HG03469 (cell line): ENCODE data around the gene CCDC116.
"Not testable (repeated sequence)": the region's sequence is repeated elsewhere in the genome, so short reads cannot be mapped to it uniquely, and the experiment has no call there.

Experiments
- ATAC-seq: cut with Tn5 transposase; IDR thresholded peaks from one replicate; pipeline ENCODE4 v1.9.1; 2021; ENCODE audit warnings: mild to moderate bottlenecking, moderate library complexity, moderate number of reproducible peaks; ENCODE audit not compliant: unreplicated experiment

The CCDC116 gene

GRCh38 chr22:21632237-21632895 lies at the start of gene CCDC116:
TSS of gene CCDC116 (plus strand) at chr22:21632760. CDS start at chr22:21633182, 422 bp downstream.
- ATAC-seq = no peak

DNA sequence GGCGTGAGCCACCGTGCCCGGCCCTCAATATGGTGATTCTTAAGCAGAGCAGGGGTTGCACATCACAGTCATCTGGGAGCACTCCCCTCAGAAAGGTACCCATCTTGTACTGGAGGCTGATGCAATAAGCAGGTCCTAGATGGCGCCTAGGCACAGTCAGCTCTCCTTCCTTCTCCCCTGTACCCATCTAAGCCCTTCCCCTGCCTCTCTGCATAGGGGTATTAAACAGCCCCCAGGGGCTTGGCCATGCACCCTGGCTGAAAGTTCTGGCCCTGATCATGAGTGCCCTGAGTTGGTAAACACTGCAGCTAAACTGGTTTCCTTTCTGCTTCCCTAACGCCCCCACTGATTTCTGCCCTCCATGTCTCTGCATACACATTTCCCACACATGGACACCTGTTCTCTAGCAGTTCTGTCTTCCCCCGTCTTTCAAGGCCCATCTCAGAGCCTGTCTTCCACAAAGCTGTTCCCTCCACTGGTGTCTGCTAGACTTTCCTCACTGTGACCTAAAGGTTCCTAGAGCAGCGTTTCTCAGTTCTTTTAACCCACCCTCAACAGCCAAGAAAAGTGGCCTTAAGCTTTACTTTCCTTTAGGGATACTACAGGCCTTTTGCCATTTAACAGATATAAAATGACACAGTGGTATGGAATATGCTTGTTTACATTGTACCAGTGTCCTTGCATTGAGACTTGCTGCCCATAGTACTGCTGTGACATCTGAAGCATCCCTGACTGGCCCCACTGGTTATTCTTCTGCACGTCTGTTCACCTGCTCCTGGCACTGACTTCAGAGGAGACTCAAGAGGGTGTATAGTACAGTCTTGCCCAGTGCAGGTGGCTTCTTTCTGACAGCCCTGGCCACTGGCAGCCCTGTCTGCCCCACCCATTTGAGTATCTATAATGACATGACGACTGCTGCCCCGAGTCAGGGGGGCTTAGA lies 49.5 kb upstream of the CCDC116 start:
- ATAC-seq = no peak

- no peak for ATAC-seq
These were observed 47.2 kb upstream of the CCDC116 start for GRCh38 chr22:21585389-21585788.

DNA sequence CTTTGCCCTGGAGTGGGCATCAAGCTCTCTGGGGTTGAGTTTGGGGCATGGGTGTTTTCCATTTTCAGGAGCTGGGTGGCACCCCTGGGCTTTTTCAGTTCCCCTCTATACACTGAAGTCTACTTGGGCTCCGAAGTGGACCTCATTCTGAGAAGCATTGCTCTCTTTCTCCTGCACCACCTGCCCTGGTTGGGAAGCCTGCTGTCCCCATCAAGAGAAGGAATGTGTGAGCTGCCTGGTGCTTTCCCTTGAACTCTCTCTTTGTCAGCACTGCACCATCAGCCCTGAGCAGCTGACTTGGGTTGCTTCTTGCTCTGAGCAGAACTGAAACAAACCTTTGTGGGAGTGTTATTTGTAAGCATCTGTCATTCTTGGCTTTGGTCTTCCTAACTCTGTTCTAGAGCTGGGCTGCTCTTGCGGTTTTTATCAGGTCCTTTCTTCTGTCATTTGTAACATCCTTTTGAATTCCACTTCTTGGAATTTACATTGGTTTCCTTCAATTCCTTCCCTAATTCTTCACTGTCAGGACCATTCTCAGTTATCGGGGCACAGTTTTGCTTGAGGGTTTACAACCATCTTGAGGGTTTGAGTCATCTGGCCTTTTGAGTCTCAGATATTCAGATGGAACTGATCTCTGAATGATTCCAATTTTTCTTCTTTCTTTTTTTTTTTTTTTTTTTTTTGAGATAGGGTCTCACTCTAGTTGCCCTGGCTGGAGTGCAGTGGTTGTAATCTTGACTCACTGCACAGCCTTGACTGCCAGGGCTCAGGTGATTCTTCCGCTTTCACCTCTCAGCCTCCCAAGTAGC lies 44.6 kb upstream of the CCDC116 start:
- ATAC-seq = peak; percentile 76

- no peak for ATAC-seq
These were observed 43.2 kb upstream of the CCDC116 start for GRCh38 chr22:21589396-21589795.

DNA sequence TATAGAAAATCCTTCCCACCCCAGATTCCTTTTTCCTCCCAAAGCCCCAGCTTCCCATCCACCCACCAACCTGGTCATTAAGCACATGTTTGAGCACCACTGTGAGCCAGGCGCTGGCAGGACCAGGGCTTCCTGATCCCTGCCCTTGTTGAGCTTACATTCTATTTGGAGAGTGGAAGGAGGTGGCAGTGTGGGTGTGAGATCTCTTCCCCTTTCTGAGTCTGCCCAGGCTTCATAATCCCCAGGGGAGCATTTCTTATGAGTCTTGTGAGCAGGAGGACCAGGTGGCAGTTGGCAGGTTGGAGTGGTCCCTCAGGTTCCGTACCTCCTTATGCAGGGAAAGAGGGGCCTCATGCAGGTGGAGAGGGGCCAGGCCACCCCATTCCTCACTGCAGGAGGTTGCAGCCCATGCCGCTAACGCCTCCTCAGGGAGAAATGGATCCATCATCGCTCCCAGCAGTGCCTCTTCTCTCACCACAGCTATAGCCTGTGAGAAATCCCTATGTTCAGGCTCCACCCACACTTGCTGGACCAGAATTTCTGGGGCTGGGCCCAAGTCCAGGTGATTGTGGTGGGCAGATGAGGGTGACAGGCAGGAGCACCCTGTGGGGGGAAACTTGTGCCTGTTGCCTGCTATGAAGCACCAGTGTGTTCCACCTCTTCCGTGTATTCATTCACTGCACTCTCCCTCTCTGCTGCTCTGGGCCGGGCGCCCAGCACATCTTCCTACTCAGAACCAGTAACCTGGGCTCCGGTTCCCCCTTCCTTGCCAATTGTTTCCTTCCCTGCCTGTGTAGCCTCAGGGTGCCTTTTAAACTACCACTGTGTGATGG lies 41.5 kb upstream of the CCDC116 start:
- no peak for ATAC-seq

GRCh38 chr22:21591695-21592094 lies 40.9 kb upstream of the CCDC116 start:
- no peak for ATAC-seq

DNA sequence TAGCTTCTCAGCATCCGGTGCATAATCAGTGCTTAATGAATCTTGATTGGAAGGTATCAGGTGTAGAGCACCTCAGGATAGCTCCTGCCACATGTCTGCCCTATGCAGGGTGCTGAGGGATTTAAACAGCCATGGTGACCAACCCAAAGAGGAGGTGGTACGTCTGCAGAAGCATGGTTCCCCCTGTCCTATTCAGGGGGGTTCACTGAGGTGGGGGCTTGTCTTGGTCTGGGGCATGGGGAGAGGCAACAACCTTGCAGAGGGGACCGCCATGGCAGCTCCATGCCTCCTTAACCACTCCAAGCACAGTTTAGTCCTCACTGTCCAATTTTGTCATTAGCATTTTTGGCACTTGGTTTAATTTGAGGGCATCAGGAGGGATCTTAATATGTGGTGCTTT lies 40.1 kb upstream of the CCDC116 start:
- ATAC-seq = no peak

GRCh38 chr22:21593406-21594232 lies 38.9 kb upstream of the CCDC116 start:
- no peak for ATAC-seq

- no peak for ATAC-seq
These were observed 37.6 kb upstream of the CCDC116 start for GRCh38 chr22:21594865-21595452.

- ATAC-seq = not testable (repeated sequence)
These were observed 36.0 kb upstream of the CCDC116 start for GRCh38 chr22:21596356-21597135.

- ATAC-seq = no peak
These were observed 34.3 kb upstream of the CCDC116 start for GRCh38 chr22:21598302-21598701.

- no peak for ATAC-seq
These were observed 33.3 kb upstream of the CCDC116 start for GRCh38 chr22:21599053-21599893.

DNA sequence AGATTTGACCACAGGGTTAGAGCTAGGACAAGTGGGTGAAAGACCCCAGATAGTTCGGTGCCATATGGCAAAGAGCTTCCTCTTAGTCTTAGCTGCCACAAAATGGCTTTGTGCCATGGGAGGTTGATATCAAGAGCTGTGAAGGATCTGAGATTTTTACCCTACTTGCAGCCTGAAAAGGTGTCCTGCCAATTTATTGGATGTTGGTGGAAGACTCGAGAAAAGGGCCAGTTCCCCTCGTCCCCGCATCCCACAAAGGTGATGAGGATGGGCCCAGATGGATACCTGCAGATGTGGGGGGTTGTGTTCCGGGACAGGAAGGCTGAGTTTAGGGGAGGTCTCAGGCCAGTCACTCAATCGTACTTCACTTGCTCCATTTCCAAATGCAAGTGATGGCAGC lies 30.0 kb upstream of the CCDC116 start:
- ATAC-seq = no peak

DNA sequence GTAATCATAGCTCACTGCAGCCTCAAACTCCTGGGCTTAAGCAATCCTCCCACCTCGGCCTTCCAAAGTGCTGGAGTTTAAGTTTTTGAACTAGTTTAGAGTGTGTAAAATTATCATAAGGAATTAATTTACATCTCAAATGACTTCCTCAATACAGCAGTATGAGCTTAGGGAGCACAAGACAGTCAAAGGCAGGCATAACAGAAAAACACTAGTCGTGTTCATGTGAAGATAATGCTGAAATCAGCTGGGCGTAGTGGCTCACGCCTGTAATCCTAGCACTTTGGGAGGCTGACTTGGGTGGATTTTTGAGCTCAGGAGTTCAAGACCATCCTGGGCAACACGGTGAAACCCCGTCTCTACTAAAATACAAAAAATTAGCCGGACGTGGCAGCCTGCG lies 28.6 kb upstream of the CCDC116 start:
- no peak for ATAC-seq

- no peak for ATAC-seq
These were observed 26.5 kb upstream of the CCDC116 start for GRCh38 chr22:21605887-21606564.

DNA sequence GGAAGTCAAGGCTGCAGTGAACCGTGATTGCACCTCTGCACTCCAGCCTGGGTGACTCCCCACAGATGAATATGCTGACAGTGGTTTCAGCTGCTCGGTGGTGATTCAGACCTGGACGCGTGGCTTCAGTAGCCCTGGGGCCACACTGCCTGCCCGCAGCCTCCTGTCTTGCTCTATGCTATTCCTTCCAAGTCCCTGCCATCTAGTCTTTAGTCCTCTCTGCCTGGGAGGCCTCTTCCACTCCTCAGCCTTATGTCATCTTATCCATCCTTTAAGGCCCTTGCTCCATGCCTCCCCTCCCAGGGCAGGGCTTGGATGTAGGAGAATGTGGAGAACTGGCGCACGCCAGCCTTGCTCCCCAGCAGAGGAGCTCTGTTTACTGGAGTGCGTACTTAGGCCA lies 25.8 kb upstream of the CCDC116 start:
- no peak for ATAC-seq
